Motor neuron (in vitro differentiated cells): Measurements from ENCODE around the gene FBH1. TPM values are rescaled to one million over a fixed set of nuclear protein-coding genes. Genes with fewer than 3 reads are reported as not detected.
"Not testable (repeated sequence)": the region's sequence is repeated elsewhere in the genome, so short reads cannot be mapped to it uniquely, and the experiment has no call there.

Experiments
- ATAC-seq, 8 experiments: fragments of 200-7000 bp; cut with Tn5 transposase; replicated peaks in 6 of 8; 2 replicates each; pipeline ENCODE4 v1.8.0; 2021; ENCODE audit warnings: mild to moderate bottlenecking in 8 of 8, moderate library complexity in 8 of 8
- H3K27ac ChIP-seq, 2 donors: fragments of 250-450 bp; sonication (Bioruptor Pico); 2 replicates each; pipeline ENCODE4 v1.9.0; 2021; ENCODE audit warnings: antibody characterized with exemption in 2 of 2, mild to moderate bottlenecking in 2 of 2, moderate library complexity in 1 of 2
- H3K4me1 ChIP-seq, 2 donors: fragments of 250-450 bp; sonication (Bioruptor Pico); replicated peaks in 1 of 2; 2 replicates each; pipeline ENCODE4 v1.6.1; 2021; ENCODE audit warnings: antibody characterized with exemption in 2 of 2, mild to moderate bottlenecking in 2 of 2, moderate library complexity in 1 of 2
- H3K4me3 ChIP-seq, 5 donors: fragments of 250-450 bp; sonication (Bioruptor Pico); 2 replicates each; pipeline ENCODE4 v1.9.0; 2021; ENCODE audit warnings: antibody characterized with exemption in 5 of 5, mild to moderate bottlenecking in 5 of 5, moderate library complexity in 4 of 5
- WGBS, 10 experiments: fragments of 450-650 bp; shearing (Covaris generic); methylation state at CpG; one replicate each; pipeline ENCODE4 v1.0.0; 2022; 5-methylcytosine and 5-hydroxymethylcytosine counted together
- in situ Hi-C, 9 experiments: fragments of 400-800 bp; cut with MboI; loops; one replicate each; pipeline ENCODE4 v1.15.0; 2021; ENCODE audit warnings: low sequenced_read_pairs in 9 of 9, low pct_unique_long_range_greater_than_20kb in 2 of 9; ENCODE audit not compliant: unreplicated experiment in 9 of 9
- total RNA-seq, 8 experiments: library from RNA; unstranded; fragments of 300-600 nt; gene quantifications; 2 replicates each; pipeline versions ENCODE4 v1.2.3 to v1.2.4, GENCODE V29; 2022

FBH1 gene
- total RNA-seq, 8 experiments from 2014 or later: 20.3 to 118 (median 42.3) TPM

DNA sequence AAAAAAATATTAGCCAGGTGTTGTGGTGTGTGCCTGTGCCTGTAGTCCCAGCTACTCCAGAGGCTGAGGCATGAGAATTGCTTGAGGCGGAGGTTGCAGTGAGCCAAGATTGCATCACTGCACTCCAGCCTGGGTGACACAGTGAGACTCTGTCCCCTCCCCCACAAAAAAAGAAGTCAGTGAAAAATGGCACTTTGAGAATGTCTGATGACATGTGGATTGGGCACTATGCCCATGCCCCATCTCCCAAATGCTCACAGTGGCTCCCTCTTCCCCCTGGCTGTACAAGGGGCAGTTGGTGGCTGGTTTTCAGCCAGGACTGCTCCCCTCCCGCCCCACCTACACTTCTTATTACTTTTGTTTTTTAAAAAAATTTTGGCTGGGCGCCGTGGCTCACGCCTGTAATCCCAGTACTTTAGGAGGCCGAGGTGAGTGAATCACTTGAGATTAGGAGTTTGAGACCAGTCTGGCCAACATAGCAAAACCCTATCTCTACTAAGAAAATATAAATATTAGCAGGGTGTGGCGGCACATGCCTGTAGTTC, 61.2 kb downstream of the FBH1 start:
- Histone ChIP-seq H3K4me1 (no peaks in the 10 kb centered on the region), H3K4me3 (no peak overlapping the region), H3K27ac (no peak overlapping the region)
- in situ Hi-C loops: no loop called here
- ATAC-seq: peak in 5 of 8 experiments; percentile 48 to 61 (median 50)
- 75 to 100% (median 88%) methylated on average over 1 to 6 of the region's 7 CpGs; no CpG with 5 or more reads in 3 of the 10 experiments for WGBS, 10 experiments

DNA sequence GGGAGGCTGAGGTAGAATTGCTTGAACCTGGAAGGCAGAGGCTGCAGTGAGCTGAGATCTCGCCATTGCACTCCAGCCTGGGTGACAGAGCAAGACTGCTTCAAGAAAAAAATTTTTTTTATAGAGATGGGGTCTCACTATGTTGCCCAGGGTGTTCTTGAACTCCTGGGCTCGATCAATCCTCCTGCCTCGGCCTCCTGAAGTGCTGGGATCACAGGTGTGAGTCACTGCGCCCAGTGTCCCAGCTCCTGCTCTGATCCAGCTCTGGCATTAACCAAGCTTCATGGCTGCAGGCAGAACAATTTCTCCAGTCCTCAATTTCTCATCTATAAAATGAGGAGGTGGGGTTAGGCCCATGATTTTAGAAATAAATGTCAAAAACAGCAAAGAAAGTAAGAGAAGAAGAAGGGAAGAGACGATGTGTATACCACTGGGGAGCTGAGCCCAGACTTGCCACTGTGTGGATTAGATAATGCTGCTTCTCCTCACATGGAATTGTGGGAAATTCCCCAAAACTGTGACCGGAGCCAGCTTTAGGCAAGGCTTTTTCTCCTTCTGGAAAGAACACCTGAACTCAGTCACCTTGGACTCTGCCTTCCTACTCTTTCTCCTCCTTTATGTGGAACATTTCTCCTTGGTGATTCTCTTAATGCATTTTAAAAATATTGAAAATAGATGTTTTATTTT, 61.8 kb downstream of the FBH1 start:
- H3K4me1 ChIP-seq: no peaks in the 10 kb centered on the region
- no peak overlapping the region for H3K27ac ChIP-seq
- 40 to 90% (median 73%) methylated on average over 1 to 5 of the region's 6 CpGs; no CpG with 5 or more reads in 1 of the 10 experiments for WGBS, 10 experiments
- no peak overlapping the region for H3K4me3 ChIP-seq
- in situ Hi-C loops: no loop called here
- ATAC-seq: no peak

DNA sequence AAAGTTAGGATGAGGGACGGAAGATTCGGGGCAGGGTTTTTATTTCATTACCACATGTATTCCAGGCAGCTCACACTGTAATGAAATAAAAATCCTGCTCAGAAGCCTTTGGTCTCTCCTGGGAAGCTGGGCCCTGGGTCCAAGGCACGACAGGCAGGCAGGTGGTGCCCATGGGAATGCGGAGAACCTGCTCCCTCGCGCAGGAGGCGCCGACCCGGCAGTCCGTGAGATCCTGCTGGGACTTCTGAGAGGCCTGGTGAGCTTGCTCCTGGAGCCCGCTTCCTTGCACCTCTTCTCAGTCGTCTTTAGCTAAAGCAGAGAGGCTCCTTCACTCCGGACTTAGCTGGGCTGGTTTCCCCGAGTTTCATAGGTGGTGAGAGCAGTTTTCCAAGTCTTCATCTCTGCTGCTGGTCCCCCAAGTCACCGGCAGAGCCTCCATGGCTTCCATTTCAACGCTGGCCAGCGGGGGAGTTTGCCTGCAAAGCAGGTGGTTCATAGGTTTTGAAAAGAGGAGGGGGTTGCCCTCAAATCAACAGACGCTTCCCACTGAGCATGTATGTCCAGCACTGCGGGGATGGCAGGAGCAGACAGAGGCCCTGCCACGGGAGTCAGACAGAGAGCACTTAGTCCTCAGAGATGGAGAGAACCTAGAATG, 62.8 kb downstream of the FBH1 start:
- Histone ChIP-seq H3K4me3 (no peak overlapping the region), H3K4me1 (no peaks in the 10 kb centered on the region), H3K27ac (no peak overlapping the region)
- 64 to 100% (median 81%) methylated on average over 2 to 11 of the region's 20 CpGs; no CpG with 5 or more reads in 2 of the 10 experiments for WGBS, 10 experiments
- no peak for ATAC-seq
- in situ Hi-C loops: no loop called here

DNA sequence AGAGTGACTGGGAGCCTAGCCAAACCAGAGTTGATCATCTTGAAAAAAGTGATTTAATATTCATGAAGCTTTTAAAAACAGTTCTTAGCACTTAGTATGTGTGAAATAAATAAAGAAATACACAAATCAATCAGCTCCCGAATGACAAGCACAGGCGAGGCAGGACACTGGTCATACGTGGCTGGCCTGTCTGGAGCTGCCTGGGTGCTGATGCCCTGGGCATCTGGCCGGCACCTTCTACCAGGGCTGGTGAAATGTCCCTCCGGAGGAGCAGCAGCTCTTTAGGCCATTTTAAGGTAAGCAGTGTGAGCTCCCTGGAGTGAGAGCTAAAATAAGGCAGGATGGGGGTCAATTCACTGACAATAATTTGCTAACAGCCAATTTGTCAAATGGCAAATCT, 63.6 kb downstream of the FBH1 start:
- ATAC-seq: no peak
- in situ Hi-C loops: no loop called here
- no peaks in the 10 kb centered on the region for H3K4me1 ChIP-seq
- WGBS, 10 experiments: 66 to 100% (median 73%) methylated on average over 2 to 5 of the region's 5 CpGs; no CpG with 5 or more reads in 3 of the 10 experiments
- H3K27ac ChIP-seq: no peak overlapping the region
- H3K4me3 ChIP-seq: no peak overlapping the region

DNA sequence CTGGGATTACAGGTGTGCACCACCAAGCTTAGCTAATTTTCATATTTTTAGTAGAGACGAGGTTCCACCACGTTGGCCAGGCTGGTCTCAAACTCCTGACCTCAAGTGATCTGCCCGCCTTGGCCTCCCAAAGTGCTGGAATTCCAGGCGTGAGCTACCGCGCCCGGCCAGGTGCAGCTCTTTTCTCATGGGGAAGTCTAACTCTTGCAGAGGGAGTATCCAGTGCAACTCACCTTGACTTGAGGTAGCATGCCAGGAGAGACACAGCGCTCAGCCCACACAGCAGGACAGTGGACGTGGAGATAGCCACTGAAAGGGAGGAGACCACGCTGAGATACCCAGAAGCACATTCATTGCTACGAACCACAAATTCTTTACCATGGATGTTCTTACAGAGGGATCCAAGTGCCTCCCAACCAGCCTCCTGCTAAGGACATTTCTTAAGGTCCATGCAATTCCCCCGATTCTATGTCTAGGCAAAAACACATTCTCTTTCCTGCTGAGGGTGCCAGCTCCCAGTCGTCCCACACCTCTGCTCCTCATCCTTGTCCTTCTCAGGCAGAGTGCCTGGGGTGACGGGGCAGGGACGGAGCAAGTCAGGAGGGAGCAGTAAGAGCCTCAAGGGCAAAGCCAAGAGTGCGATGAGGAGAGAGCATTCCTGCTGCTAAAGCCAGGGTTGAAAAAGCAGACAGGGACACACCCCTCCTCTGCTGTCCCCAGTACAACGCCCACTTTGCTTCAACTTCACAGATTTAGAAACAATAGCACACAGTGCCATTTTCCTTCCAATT, 66.3 kb downstream of the FBH1 start:
- in situ Hi-C loops: no loop called here
- 45 to 100% (median 83%) methylated on average over 1 to 16 of the region's 17 CpGs; no CpG with 5 or more reads in 1 of the 10 experiments for WGBS, 10 experiments

DNA sequence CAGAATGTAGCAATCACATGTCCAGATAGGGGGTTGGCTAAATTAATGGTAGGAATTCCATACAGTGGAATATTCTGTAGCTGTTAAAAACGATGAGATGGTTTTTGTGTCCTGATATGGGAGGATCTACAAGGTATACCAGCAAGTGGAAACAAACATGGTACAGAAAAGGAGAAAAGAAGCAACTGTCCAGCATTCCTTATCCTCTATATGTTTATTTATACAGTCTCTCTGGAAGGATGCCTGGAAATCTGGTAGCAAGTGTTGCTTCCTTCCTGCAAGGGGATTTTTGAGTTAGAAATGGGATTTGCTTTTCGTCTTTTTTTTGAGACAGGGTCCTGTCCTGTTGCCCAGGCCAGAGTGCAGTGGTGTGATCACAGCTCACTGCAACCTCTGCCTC, 68.0 kb downstream of the FBH1 start:
- Histone ChIP-seq H3K4me3 (no peak overlapping the region), H3K4me1 (no peaks in the 10 kb centered on the region), H3K27ac (no peak overlapping the region)
- WGBS, 10 experiments: 25 to 100% (median 78%) methylated on average over 1 to 2 of the region's 2 CpGs; no CpG with 5 or more reads in 2 of the 10 experiments
- in situ Hi-C loops: no loop called here
- no peak for ATAC-seq

More for the DNA sequence above, 66.3 kb downstream of the FBH1 start:
- Histone ChIP-seq H3K27ac (no peak overlapping the region), H3K4me3 (no peak overlapping the region), H3K4me1 (no peaks in the 10 kb centered on the region)
- peak in 3 of 8 experiments; percentile 27 to 83 (median 60) for ATAC-seq

DNA sequence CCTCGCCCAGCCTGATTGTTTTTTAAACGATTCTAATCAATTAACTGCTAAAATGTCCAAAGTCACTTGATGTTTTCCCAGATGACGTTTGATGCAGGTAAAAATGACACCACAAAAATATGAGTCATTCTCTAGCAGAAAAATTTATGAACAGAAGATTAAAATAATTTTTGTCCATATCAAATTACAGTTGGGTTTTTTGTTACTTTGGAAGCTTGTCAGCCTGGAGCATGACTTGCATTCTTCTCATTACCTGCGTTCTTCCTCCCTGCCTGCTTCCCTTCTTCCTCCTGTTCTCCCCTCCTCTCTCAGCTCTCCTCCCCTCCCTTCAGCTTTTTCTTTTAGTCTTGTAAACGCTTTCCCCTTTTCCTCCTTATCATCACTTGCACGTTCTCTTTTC, 68.6 kb downstream of the FBH1 start:
- in situ Hi-C loops: no loop called here
- no peak overlapping the region for H3K27ac ChIP-seq
- H3K4me1 ChIP-seq: no peaks in the 10 kb centered on the region
- WGBS, 10 experiments: 53 to 95% (median 75%) methylated on average over 1 to 6 of the region's 6 CpGs; no CpG with 5 or more reads in 1 of the 10 experiments
- no peak for ATAC-seq
- no peak overlapping the region for H3K4me3 ChIP-seq

DNA sequence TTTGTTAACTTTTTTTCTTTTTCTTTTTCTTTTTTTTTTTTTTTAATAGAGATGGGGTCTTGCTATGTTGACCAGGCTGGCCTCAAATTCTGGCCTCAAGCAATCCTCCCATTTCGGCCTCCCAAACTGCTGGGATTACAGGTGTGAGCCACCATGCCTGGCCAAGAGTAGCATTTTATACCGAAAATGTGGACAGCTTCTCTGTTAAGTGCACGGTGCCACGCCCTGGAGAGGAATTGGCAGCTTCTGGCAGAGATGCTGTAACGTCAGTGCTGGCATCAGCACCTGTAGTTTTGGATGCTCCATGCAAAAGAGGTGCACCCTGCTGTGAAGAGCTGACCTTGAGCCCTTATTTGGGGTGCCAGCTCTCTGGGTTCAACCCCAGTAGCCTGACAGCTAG, 69.1 kb downstream of the FBH1 start:
- no peak for ATAC-seq
- WGBS, 10 experiments: 41 to 100% (median 80%) methylated on average over 1 to 5 of the region's 5 CpGs; no CpG with 5 or more reads in 1 of the 10 experiments
- Histone ChIP-seq H3K4me3 (no peak overlapping the region), H3K4me1 (no peaks in the 10 kb centered on the region), H3K27ac (no peak overlapping the region)
- in situ Hi-C loops: no loop called here

DNA sequence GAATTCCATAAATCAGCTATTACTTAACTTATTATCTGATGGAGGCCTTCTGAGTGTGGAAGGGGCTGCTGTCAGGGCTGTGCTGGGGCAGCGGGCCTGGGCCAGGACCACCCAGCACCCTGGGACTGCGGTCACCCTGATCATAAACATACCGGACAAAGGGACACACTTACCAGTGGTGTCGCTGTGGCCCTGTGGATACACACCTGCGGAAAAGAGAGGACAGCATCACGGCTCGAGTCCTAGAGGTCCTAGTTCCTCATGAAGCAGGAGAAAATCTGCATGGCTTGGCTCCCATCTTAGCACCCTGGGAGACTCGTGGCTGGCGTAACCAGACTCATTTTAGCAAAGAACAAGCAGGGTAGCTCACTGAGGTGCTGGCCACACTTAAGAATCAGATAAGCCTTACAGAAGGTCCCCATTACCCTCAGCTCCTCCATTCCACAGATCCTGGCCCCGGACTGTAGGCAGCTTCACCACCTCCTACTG, 69.6 kb downstream of the FBH1 start:
- Histone ChIP-seq H3K4me3 (no peak overlapping the region), H3K27ac (no peak overlapping the region), H3K4me1 (no peaks in the 10 kb centered on the region)
- in situ Hi-C loops: no loop called here
- no peak for ATAC-seq
- WGBS, 10 experiments: 80 to 100% (median 92%) methylated on average over 1 to 4 of the region's 10 CpGs; no CpG with 5 or more reads in 6 of the 10 experiments

DNA sequence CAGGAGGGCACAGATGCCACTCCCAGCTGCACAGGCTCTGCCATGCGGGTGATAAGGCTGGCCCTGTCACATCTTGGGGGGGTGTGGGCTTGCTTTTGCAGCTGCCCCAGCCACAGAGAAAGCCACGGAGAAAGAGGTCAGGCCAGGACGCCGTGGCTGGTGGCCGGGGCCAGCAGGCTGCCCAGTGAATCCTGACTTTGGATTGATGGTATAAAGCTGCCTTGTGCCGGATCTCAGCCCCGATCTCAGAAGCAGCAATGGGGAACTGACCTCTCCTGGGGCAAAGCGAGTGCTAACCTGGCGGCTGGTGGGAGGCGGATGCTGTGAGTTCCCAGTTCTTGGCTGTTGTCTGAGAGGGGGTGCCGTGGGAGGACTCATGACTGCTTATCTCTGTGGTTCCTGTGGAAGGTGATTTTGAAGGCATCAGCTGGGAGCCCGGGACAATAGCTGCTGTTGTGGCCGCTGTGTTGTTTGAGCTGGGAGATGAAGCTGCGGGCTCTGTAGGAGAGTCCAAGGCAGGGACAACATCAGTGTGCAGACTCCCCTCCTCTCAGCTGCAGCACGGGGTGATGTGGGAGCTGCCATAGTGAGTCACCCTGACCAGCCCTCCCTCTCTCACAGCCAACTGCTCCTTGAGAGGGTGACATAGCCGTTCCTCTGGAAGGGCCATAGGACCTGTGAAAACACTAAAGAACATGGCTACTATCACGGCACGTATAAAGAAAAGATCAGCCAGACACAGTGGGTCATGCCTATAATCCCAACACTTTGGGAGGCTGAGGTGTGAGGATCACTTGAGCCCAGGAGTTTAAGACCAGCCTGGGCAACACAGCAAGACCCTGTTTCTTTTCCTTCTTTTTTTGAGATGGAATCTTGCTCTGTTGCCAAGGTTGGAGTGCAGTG, 70.3 kb downstream of the FBH1 start:
- Histone ChIP-seq H3K27ac (no peak overlapping the region), H3K4me1 (no peaks in the 10 kb centered on the region), H3K4me3 (no peak overlapping the region)
- peak in 5 of 8 experiments; percentile 69 to 98 (median 89) for ATAC-seq
- in situ Hi-C loops: no loop called here
- WGBS, 10 experiments: 50 to 97% (median 80%) methylated on average over 1 to 4 of the region's 18 CpGs; no CpG with 5 or more reads in 5 of the 10 experiments

DNA sequence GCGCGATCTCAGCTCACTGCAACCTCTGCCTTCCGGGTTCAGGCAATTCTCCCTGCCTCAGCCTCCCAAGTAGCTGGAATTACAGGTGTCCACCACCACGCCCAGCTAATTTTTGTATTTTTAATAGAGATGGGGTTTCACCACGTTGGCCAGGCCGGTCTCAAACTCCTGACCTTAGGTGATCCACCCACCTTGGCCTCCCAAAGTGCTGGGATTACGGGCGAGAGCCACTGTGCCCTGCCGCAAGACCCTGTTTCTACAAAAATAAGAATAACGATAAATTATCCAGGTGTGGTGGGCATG, 70.9 kb downstream of the FBH1 start:
- H3K4me3 ChIP-seq, ATAC-seq, in situ Hi-C loops, H3K27ac ChIP-seq, H3K4me1 ChIP-seq: not testable (repeated sequence)
- WGBS, 10 experiments: 88 to 100% (median 97%) methylated on average over 2 to 8 of the region's 10 CpGs; no CpG with 5 or more reads in 4 of the 10 experiments

DNA sequence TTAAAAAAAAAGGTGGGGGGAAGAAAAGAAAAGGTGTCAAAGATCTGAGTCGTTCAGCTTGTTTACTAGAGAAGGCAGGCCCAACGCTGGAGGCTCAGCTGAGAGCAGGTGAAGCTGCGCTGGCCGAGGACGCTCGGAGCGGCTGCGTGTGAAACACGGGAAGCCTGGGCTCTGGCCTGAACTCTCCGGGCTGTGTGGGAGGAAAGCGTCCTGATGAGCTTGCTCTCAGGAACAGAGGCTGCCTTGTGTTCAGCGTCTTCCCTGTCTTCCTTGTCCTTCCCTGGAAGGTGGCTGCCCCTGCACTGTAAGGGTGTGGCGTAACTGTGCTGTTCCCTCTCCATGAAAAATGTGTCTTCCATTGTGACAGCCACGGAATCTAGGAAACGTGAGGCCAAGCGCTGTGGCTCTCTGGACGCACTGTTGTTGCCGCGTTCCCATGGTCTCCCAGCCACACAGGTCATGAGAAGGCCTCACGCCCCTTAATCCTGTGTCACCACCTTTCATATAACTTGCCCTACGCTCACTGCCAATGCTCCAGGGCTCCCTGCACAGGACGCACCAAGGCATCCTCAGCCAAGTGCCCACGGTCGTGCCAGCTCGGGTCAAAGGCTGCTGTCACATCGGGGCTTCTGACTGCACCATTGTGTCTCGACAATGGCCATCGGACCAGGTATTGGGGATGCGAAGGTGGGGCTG, 71.5 kb downstream of the FBH1 start:
- Histone ChIP-seq H3K27ac (no peak overlapping the region), H3K4me1 (no peaks in the 10 kb centered on the region), H3K4me3 (no peak overlapping the region)
- in situ Hi-C loops: no loop called here
- WGBS, 10 experiments: 20 to 93% (median 78%) methylated on average over 1 to 28 of the region's 29 CpGs
- no peak for ATAC-seq
